SK-N-SH (cell line): ENCODE measurements around the gene SLC1A2. TPM values are rescaled to one million over a fixed set of nuclear protein-coding genes. Genes with fewer than 3 reads are reported as not detected.

Experiments used
- CTCF ChIA-PET: fragments of 300-600, 350-600 bp; formaldehyde crosslinking; extraction: SDS; loops from one replicate; lab custom pipeline; 2021; lab: Yijun Ruan, JAX
- POLR2A ChIA-PET: fragments of 350-600 bp; sonication (Branson Sonifier 250); formaldehyde crosslinking; extraction: SDS; loops from one replicate; lab custom pipeline; 2020; ENCODE audit warnings: antibody characterized with exemption, inconsistent platforms; lab: Yijun Ruan, JAX
- DNase-seq: peaks from one replicate; pipeline ENCODE4 v3.0.0; 2012
- H2AFZ ChIP-seq: fragments of 200-600 bp; sonication (generic); 2 replicates; pipeline ENCODE4 v1.8.1; 2016; ENCODE audit warnings: antibody characterized with exemption, mild to moderate bottlenecking, low read depth
- H3F3A ChIP-seq: fragments of 200-600 bp; sonication (generic); replicated peaks from 2 replicates; pipeline ENCODE3; 2016; ENCODE audit warnings: antibody characterized with exemption, mild to moderate bottlenecking; ENCODE audit not compliant: insufficient read depth
- H3K27ac ChIP-seq, 2 experiments: fragments of 200-500 bp in 1 of 2; fragments of 200-600 bp in 1 of 2; sonication (Bioruptor generic) in 1 of 2; sonication (generic), shearing (Covaris generic) in 1 of 2; 2 replicates each; pipeline versions ENCODE4 v1.5.1 to v1.6.1; 2014 to 2016; ENCODE audit warnings: low read depth in 2 of 2, inconsistent platforms in 1 of 2, low read length in 1 of 2, mild to moderate bottlenecking in 1 of 2, mixed read lengths in 1 of 2
- H3K27me3 ChIP-seq: fragments of 200-600 bp; sonication (generic), shearing (Covaris generic); 2 replicates; pipeline ENCODE4 v1.6.1; 2016; ENCODE audit warnings: mixed run types; ENCODE audit not compliant: insufficient read depth
- H3K36me3 ChIP-seq, 2 experiments: fragments of 200-500 bp in 1 of 2; fragments of 200-600 bp in 1 of 2; sonication (Bioruptor generic) in 1 of 2; sonication (generic) in 1 of 2; replicated peaks in 1 of 2; 2 replicates each; pipeline versions ENCODE3 to v1.5.1; 2014 to 2016; ENCODE audit warnings: low read length in 1 of 2, mild to moderate bottlenecking in 1 of 2; ENCODE audit not compliant: insufficient read depth in 2 of 2, control insufficient read depth in 1 of 2
- H3K4me1 ChIP-seq, 2 experiments: fragments of 200-500 bp in 1 of 2; fragments of 200-600 bp in 1 of 2; sonication (Bioruptor generic) in 1 of 2; sonication (generic), shearing (Covaris generic) in 1 of 2; 2 replicates each; pipeline versions ENCODE4 v1.5.1 to v1.6.1; 2014 to 2016; ENCODE audit warnings: low read depth in 1 of 2, low read length in 1 of 2, mixed run types in 1 of 2; ENCODE audit not compliant: insufficient read depth in 2 of 2, control insufficient read depth in 1 of 2
- H3K4me2 ChIP-seq: fragments of 200-600 bp; sonication (generic), shearing (Covaris generic); 2 replicates; pipeline ENCODE4 v1.6.1; 2017; ENCODE audit warnings: mixed run types
- H3K4me3 ChIP-seq, 2 experiments: fragments of 200-500 bp in 1 of 2; fragments of 200-600 bp in 1 of 2; sonication (Bioruptor generic) in 1 of 2; sonication (generic), shearing (Covaris generic) in 1 of 2; 2 replicates each; pipeline versions ENCODE4 v1.5.1 to v1.8.1; 2014 to 2016; ENCODE audit warnings: low read depth in 2 of 2, inconsistent platforms in 1 of 2, low read length in 1 of 2, mild to moderate bottlenecking in 1 of 2, mixed read lengths in 1 of 2, moderate library complexity in 1 of 2
- H3K79me2 ChIP-seq: fragments of 200-600 bp; sonication (generic); 2 replicates; pipeline ENCODE4 v1.8.1; 2017; ENCODE audit warnings: mild to moderate bottlenecking; ENCODE audit not compliant: insufficient read depth
- H3K9ac ChIP-seq: fragments of 200-600 bp; sonication (generic); 2 replicates; pipeline ENCODE4 v1.6.1; 2017; ENCODE audit warnings: mixed run types
- H3K9me2 ChIP-seq: fragments of 200-600 bp; sonication (generic); 2 replicates; pipeline ENCODE4 v1.6.1; 2017; ENCODE audit warnings: mixed run types
- H3K9me3 ChIP-seq: fragments of 200-600 bp; sonication (generic); 2 replicates; pipeline ENCODE4 v1.6.1; 2017; ENCODE audit warnings: mixed run types, mild to moderate bottlenecking, moderate library complexity
- H4K20me1 ChIP-seq: fragments of 200-600 bp; sonication (generic); 2 replicates; pipeline ENCODE4 v1.6.1; 2017; ENCODE audit warnings: mild to moderate bottlenecking, mixed run types; ENCODE audit not compliant: insufficient read depth
- EP300 ChIP-seq, 2 experiments: IDR thresholded peaks; 2 replicates each; pipeline versions ENCODE4 v1.4.0 to v1.6.1; 2012; ENCODE audit warnings: borderline replicate concordance in 1 of 2, low read depth in 1 of 2, low read length in 1 of 2
- FOSL2 ChIP-seq: IDR thresholded peaks from 2 replicates; pipeline ENCODE4 v1.4.0; 2012; ENCODE audit warnings: low read depth, mild to moderate bottlenecking, moderate library complexity, borderline replicate concordance
- FOXJ3 ChIP-seq: sonication (generic); formaldehyde crosslinking; IDR thresholded peaks from 2 replicates; pipeline ENCODE4 v1.5.1; 2020; ENCODE audit warnings: mild to moderate bottlenecking, missing genetic modification reagents
- GATA2 ChIP-seq: sonication (generic); formaldehyde crosslinking; IDR thresholded peaks from 2 replicates; pipeline ENCODE4 v1.5.0; 2020; ENCODE audit warnings: mild to moderate bottlenecking, missing genetic modification reagents
- JUND ChIP-seq: IDR thresholded peaks from 2 replicates; pipeline ENCODE4 v1.4.0; 2012
- MEF2A ChIP-seq: IDR thresholded peaks from 2 replicates; pipeline ENCODE4 v1.4.0; 2012; ENCODE audit warnings: low read depth, borderline replicate concordance
- MXI1 ChIP-seq: IDR thresholded peaks from 2 replicates; pipeline ENCODE4 v1.6.1; 2012; ENCODE audit warnings: mild to moderate bottlenecking, low read depth, low read length, improper control_type of control experiment
- NFIC ChIP-seq: IDR thresholded peaks from 2 replicates; pipeline ENCODE4 v1.4.0; 2012; ENCODE audit warnings: borderline replicate concordance
- NRF1 ChIP-seq: IDR thresholded peaks from 2 replicates; pipeline ENCODE4 v1.6.1; 2012; ENCODE audit warnings: low read depth, mild to moderate bottlenecking, low read length
- RCOR1 ChIP-seq: fragments of 150-350 bp; IDR thresholded peaks from 2 replicates; pipeline ENCODE4 v1.6.1; 2017; ENCODE audit warnings: antibody characterized with exemption, low read length
- SIN3A ChIP-seq: IDR thresholded peaks from 2 replicates; pipeline ENCODE4 v1.6.1; 2012; ENCODE audit warnings: low read depth, mild to moderate bottlenecking, low read length, moderate library complexity, borderline replicate concordance
- TAF1 ChIP-seq: IDR thresholded peaks from 2 replicates; pipeline ENCODE4 v1.6.1; 2012; ENCODE audit warnings: low read depth, mild to moderate bottlenecking, low read length, moderate library complexity, borderline replicate concordance
- TEAD4 ChIP-seq: IDR thresholded peaks from 2 replicates; pipeline ENCODE4 v1.4.0; 2012; ENCODE audit warnings: mild to moderate bottlenecking, borderline replicate concordance; ENCODE audit not compliant: insufficient read depth
- WGBS: methylation state at CpG from one replicate; pipeline ENCODE4 v1.1.6; 2017; ENCODE audit warnings: low lambda C conversion rate; 5-methylcytosine and 5-hydroxymethylcytosine counted together
- polyA plus RNA-seq, 3 experiments: library from polyadenylated mRNA; depleted of rRNA; stranded (reverse); fragments of >200 nt; gene quantifications; 2 replicates each; pipeline ENCODE4 v1.2.3, GENCODE V29; 2012
- TF ChIP-seq, protein P1 (sequence below): IDR thresholded peaks from 2 replicates; pipeline ENCODE4 v1.6.1; 2012; ENCODE audit warnings: mild to moderate bottlenecking, low read depth, low read length, moderate library complexity
- TF ChIP-seq, protein P2 (sequence below): IDR thresholded peaks from 2 replicates; pipeline ENCODE4 v1.4.0; 2012; ENCODE audit warnings: low read depth
- TF ChIP-seq, protein P3 (sequence below): IDR thresholded peaks from 2 replicates; pipeline ENCODE4; 2012

SLC1A2 gene
- polyA plus RNA-seq, 1 of the 3 experiments (the other 2 are of a cell fraction), result under 0.01 TPM

DNA sequence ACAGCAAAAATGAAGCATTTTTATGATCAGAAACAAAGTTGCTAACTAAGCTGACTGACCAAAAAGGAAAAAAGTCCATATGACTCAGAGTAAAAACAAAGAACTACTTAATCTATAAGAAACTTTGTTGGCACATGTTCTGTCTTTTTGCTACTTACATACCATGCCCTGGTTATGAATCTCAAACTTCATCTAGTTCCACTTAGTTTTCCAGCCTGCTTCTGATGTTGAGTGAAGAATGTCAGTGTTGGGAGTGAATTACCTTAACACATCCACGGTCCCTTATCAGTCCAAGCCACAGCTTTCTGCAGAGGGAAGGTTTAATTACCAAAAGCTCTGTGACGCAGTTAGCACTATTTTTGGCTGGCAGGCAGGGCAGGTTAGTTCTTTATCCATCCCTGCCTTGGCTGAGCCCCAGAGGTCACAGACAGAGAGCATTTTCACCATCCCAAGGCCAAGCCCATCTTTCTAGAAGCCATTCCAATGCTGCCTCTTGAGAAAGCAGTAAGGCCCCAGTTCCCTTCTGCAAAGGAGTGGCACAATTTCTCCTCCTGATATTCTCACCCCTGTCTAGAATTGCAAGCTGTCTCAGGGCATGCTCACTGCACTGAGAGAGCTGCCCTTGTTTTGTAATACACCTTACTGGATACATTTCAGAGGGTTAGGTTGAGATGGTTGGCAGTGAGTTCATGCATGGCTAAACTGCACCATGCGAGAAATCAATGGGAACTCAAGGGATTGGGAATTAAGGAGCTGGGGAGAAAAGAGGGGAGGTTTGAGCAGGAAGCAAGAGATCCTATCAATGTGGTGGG lies 67.1 kb downstream of the SLC1A2 start (continued):
- TF ChIP-seq RCOR1 (no peak), TEAD4 (0 out of 2 replicates have a peak, but pooled peaks have one; percentile 19), FOXJ3 (no peak), JUND (peak; percentile 51; the same call in 1 of the 2 replicates), SIN3A (no peak), FOSL2 (0 out of 2 replicates have a peak, but pooled peaks have one; percentile 16)
- TF ChIP-seq, protein P1, sequence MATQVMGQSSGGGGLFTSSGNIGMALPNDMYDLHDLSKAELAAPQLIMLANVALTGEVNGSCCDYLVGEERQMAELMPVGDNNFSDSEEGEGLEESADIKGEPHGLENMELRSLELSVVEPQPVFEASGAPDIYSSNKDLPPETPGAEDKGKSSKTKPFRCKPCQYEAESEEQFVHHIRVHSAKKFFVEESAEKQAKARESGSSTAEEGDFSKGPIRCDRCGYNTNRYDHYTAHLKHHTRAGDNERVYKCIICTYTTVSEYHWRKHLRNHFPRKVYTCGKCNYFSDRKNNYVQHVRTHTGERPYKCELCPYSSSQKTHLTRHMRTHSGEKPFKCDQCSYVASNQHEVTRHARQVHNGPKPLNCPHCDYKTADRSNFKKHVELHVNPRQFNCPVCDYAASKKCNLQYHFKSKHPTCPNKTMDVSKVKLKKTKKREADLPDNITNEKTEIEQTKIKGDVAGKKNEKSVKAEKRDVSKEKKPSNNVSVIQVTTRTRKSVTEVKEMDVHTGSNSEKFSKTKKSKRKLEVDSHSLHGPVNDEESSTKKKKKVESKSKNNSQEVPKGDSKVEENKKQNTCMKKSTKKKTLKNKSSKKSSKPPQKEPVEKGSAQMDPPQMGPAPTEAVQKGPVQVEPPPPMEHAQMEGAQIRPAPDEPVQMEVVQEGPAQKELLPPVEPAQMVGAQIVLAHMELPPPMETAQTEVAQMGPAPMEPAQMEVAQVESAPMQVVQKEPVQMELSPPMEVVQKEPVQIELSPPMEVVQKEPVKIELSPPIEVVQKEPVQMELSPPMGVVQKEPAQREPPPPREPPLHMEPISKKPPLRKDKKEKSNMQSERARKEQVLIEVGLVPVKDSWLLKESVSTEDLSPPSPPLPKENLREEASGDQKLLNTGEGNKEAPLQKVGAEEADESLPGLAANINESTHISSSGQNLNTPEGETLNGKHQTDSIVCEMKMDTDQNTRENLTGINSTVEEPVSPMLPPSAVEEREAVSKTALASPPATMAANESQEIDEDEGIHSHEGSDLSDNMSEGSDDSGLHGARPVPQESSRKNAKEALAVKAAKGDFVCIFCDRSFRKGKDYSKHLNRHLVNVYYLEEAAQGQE, result no peak
- TF ChIP-seq, protein P2, sequence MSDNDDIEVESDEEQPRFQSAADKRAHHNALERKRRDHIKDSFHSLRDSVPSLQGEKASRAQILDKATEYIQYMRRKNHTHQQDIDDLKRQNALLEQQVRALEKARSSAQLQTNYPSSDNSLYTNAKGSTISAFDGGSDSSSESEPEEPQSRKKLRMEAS, result 0 out of 2 replicates have a peak, but pooled peaks have one; percentile 4
- TF ChIP-seq, all 33 proteins: peak for 8

DNA sequence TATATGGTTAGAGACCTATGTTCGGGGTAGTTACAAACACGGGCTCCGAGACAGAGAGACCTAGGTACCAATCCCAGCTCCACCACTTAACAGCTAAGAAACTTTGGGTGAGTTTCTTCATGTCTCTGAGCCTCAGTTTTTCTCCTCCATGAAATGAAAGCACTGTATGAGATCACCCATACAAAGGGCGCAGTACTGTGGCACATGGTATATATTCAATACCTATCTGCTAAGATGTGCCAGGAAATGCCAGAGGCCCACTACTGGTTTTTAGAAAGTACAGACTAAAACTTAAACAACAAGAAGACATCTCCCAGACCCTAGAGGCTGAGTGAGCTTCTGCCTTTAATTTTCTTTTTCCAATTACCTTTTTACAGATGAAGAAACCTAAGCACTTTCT lies 69.5 kb downstream of the SLC1A2 start:
- TF ChIP-seq, protein P3, sequence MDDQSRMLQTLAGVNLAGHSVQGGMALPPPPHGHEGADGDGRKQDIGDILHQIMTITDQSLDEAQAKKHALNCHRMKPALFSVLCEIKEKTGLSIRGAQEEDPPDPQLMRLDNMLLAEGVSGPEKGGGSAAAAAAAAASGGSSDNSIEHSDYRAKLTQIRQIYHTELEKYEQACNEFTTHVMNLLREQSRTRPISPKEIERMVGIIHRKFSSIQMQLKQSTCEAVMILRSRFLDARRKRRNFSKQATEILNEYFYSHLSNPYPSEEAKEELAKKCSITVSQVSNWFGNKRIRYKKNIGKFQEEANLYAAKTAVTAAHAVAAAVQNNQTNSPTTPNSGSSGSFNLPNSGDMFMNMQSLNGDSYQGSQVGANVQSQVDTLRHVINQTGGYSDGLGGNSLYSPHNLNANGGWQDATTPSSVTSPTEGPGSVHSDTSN, result no peak
- TF ChIP-seq MXI1 (no peak), EP300 (IDR thresholded peaks at IDR 0.05; ENCODE audit: borderline replicate concordance in 1 of 2, low read depth in 1 of 2, low read length in 1 of 2) (no peak), TAF1 (no peak), TEAD4 (no peak), MEF2A (no peak), NRF1 (no peak), GATA2 (CRISPR knock-in tag) (no peak), RCOR1 (no peak), NFIC (no peak)
- TF ChIP-seq, protein P2, result no peak
- TF ChIP-seq, all 33 proteins: peak for 0
- H4K20me1 ChIP-seq, result no peaks in the 10 kb centered on the region
- peaks cover 14 to 32% of the 10 kb centered on the region in 2 experiments; a peak in 3 of 4 replicates for H3K4me1 ChIP-seq
- WGBS, result 100% methylated on average over 4 of the region's 4 CpGs
- DNase-seq, result no peak
- H3K4me3 ChIP-seq, result no peak overlapping the region
- H3K4me2 ChIP-seq, result no peak overlapping the region
- no peaks in the 10 kb centered on the region for H3K27me3 ChIP-seq
- H3K9me3 ChIP-seq, result no peaks in the 10 kb centered on the region
- peaks cover 32% of the 10 kb centered on the region for H3F3A ChIP-seq
- H3K9me2 ChIP-seq, result no peaks in the 10 kb centered on the region
- H3K27ac ChIP-seq, result no peak overlapping the region
- H2AFZ ChIP-seq, result no peak overlapping the region
- no peaks in the 10 kb centered on the region for H3K36me3 ChIP-seq
- H3K79me2 ChIP-seq, result no peaks in the 10 kb centered on the region
- ChIA-PET POLR2A (no interaction called here), CTCF (interaction anchor here (0.8 to 1.7 kb wide), 3 partner anchors 9 to 410 kb away, joined by 3 read pairs; no protein-coding TSS in a partner anchor)
- H3K9ac ChIP-seq, result no peak overlapping the region
